Measurements from ENCODE around the gene PRUNE2. TPM values are rescaled to one million over a fixed set of nuclear protein-coding genes. Genes with fewer than 3 reads are reported as not detected.
A peak's percentile ranks its signal among the peaks of the same experiment; 100 is the strongest.

Gene PRUNE2
- total RNA-seq, 1 donor: 14.7 TPM

DNA sequence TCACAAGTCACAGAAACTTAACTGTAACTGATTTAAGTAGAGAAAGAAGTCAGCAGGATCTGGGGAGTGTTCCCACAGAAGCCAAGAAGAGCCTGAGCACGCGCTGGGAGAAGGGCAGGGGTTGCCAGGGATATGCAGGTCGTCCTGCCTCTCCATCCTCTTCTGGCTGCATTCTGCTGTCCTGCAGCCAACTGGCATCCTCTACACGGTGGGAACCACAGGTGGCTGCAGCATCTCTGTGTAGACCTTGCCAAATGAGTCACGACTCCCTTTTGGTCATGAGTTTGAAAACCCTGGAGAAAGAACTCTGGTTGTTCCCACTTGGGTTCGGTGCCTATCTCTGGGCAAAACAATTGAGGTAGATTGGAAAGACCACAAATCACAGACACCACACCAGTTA lies 180.0 kb downstream of the PRUNE2 start:
- H3K4me3 ChIP-seq (ENCODE audit: low read depth, low read length): no peak overlapping the region
- no peak for DNase-seq (ENCODE audit: low read depth)
- TF ChIP-seq, protein P1, sequence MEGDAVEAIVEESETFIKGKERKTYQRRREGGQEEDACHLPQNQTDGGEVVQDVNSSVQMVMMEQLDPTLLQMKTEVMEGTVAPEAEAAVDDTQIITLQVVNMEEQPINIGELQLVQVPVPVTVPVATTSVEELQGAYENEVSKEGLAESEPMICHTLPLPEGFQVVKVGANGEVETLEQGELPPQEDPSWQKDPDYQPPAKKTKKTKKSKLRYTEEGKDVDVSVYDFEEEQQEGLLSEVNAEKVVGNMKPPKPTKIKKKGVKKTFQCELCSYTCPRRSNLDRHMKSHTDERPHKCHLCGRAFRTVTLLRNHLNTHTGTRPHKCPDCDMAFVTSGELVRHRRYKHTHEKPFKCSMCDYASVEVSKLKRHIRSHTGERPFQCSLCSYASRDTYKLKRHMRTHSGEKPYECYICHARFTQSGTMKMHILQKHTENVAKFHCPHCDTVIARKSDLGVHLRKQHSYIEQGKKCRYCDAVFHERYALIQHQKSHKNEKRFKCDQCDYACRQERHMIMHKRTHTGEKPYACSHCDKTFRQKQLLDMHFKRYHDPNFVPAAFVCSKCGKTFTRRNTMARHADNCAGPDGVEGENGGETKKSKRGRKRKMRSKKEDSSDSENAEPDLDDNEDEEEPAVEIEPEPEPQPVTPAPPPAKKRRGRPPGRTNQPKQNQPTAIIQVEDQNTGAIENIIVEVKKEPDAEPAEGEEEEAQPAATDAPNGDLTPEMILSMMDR (IDR thresholded peaks at IDR 0.05; ENCODE audit: insufficient read depth, low read length): no peak

DNA sequence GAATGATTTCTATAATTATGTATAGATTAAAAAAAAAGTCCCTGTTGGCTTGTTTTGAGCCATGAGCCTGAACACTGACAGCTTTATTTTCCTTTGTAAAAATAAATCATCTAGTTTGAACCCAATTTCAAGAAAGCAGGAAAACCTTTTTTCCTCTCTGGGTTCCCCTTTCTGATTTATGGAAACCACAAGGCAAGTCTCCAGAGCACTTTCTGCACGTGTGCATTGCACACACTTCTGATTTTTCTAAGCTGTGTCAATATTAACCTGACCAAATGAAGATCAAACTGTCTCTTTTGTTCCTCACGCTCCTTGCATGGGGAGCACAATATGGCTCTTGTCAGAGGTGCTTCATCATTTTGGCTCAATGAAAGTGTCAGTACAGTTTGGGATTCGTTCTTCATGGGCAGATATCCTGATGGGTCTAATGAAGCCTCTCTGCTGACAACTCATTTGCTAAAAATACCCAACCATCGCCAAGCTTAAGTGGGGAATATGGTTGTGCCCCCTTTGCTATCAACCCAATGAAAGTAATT lies 180.8 kb downstream of the PRUNE2 start:
- no peak overlapping the region for H3K4me3 ChIP-seq (ENCODE audit: low read depth, low read length)
- TF ChIP-seq, protein P1 (IDR thresholded peaks at IDR 0.05; ENCODE audit: insufficient read depth, low read length): no peak
- no peak for DNase-seq (ENCODE audit: low read depth)

DNA sequence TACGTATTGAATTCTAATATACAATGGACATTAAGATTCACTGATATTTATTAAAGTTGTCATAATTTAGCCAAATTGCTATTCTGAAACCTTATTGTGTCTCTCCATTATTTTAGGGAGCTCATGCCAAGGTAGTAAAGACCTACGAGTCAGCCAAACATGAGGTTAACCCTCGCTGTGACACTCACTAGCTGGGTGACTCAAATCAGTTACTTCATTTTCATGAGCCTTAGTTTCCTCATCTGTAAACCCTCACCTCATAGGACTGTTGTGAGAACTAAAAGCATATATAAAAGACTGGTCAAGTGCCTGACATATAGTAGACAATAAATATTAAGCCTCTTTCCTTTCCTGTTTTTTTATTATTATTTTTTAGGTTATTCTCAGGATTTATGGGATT lies 185.7 kb downstream of the PRUNE2 start:
- no peak overlapping the region for H3K4me3 ChIP-seq (ENCODE audit: low read depth, low read length)
- TF ChIP-seq, protein P1 (IDR thresholded peaks at IDR 0.05; ENCODE audit: insufficient read depth, low read length): no peak
- DNase-seq (ENCODE audit: low read depth): no peak

DNA sequence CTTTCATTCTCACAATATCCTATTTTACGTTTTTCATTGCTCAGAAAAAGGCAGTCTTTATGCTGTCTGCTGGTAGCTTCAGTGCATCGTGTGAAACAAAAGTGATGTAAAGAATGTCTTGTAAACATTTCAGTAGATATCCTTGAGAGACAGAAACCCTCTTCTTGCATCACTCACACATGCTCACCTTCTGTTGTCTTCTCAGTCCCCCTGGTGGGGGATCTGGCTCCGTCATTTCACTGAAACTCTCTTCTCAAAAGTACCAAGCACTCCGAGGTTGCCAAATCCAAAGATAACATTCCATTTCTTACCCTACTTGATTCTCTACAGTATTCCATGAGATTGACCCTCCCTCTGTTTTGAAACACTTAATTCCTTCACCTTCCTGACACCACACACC lies 187.7 kb downstream of the PRUNE2 start:
- DNase-seq (ENCODE audit: low read depth): no peak
- TF ChIP-seq, protein P1 (IDR thresholded peaks at IDR 0.05; ENCODE audit: insufficient read depth, low read length): no peak
- no peak overlapping the region for H3K4me3 ChIP-seq (ENCODE audit: low read depth, low read length)

DNA sequence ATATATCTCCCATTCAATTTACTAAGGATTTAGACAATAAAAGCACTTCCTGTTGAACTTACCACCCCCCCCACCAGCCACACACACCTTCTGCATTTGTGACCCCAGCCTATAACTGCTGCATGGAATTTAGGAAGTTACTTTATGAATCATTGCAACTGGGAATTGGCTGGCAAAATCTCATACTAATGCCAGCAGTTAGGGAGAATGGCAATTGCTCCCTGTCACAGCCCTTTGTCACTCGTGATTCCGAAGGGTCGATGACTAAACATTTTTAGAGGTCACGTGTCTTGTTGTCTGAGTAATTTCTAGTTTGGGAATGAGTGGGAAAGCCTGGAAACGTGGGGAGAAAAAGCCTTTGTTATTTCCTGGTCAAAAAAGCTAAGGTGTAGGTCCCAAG lies 188.3 kb downstream of the PRUNE2 start:
- TF ChIP-seq, protein P1 (IDR thresholded peaks at IDR 0.05; ENCODE audit: insufficient read depth, low read length): no peak
- no peak overlapping the region for H3K4me3 ChIP-seq (ENCODE audit: low read depth, low read length)
- DNase-seq (ENCODE audit: low read depth): peak; percentile 41

DNA sequence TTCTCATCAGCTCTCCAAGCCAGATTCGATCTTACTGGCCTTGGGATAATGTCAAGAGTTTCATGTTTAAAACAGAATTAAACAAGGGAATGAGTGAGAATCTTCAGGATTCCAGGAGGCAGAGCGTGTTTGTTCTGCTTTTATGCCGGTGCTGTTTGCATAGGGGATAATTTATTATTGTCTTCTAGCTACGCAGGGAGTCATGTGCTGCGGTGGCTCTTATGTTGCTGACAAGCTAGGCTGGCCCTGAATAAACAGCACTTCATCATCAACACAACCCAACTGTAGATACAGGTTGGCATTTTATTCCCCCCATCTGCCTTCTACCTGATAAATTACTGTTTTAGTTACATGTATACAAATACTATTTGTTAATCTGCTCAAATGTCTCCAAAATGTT lies 188.7 kb downstream of the PRUNE2 start:
- no peak overlapping the region for H3K4me3 ChIP-seq (ENCODE audit: low read depth, low read length)
- TF ChIP-seq, protein P1 (IDR thresholded peaks at IDR 0.05; ENCODE audit: insufficient read depth, low read length): no peak
- DNase-seq (ENCODE audit: low read depth): no peak

DNA sequence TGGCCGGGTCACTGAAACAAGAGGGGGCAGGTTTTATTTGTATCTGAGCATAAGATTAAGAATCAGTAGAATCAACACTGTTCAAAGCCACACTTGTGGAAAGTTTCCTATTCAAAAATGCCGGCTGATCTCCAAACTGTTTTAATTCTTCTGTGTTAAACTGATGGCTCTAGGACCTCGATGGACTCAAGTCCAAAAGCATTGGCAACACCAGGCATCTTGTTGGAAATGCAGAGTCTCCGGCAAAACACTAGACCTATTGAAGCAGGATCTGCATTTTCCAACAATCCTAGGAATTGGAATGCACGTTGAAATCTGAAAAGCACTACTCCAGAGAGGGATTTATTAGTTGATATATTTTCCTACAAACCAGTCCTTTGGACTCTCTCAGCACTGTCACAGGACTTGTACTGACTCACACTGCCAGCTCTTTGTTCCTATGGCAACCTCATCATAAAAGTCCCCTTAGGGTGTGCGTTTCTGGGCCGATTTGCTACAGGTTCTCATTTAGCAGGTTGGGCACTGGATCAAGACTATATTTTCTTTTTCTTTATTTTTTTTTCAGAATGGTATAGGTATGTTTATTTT lies 189.7 kb downstream of the PRUNE2 start:
- peak; percentile 37 for DNase-seq (ENCODE audit: low read depth)
- no peak overlapping the region for H3K4me3 ChIP-seq (ENCODE audit: low read depth, low read length)
- TF ChIP-seq, protein P1 (IDR thresholded peaks at IDR 0.05; ENCODE audit: insufficient read depth, low read length): no peak

Data from fibroblast of the aortic adventitia (primary cell).